ENCODE measurements around the gene BRAF. TPM values are rescaled to one million over a fixed set of nuclear protein-coding genes. Genes with fewer than 3 reads are reported as not detected.

The BRAF gene
- total RNA-seq, 1 donor from 2014 or later, result 60.5 TPM

DNA sequence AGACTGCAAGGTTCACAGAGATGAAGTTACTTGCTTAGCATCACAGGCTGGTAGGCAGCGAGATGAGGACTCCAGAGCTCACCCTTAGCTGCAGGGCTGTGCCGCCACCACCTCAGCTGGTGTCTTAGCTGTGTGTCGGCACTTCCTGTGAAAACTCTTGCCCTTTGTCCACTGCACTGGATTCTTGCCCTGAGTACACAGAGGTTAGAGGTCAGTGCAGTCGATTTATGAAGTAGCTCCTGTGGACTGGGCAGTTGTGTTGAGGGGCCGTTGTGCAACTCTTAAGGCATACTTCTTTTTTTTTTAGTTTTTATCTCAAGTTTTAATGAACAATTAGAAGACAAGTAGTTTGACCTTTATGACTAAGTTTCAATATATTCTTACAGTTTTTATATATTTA is 217.6 kb downstream of the BRAF start:
- DNase-seq (ENCODE audit: low spot score, unreplicated experiment), result no peak
- Mint-ChIP-seq H3K4me1 (ENCODE audit: low read depth) (no peaks in the 10 kb centered on the region), H3K27ac (no peak overlapping the region), H3K9me3 (ENCODE audit: low read depth) (peaks cover 7% of the 10 kb centered on the region), H3K27me3 (no peaks in the 10 kb centered on the region), H3K4me3 (ENCODE audit: low read depth) (no peak overlapping the region), H3K36me3 (ENCODE audit: insufficient read depth) (peaks cover 24% of the 10 kb centered on the region)
- TF ChIP-seq, protein P1, sequence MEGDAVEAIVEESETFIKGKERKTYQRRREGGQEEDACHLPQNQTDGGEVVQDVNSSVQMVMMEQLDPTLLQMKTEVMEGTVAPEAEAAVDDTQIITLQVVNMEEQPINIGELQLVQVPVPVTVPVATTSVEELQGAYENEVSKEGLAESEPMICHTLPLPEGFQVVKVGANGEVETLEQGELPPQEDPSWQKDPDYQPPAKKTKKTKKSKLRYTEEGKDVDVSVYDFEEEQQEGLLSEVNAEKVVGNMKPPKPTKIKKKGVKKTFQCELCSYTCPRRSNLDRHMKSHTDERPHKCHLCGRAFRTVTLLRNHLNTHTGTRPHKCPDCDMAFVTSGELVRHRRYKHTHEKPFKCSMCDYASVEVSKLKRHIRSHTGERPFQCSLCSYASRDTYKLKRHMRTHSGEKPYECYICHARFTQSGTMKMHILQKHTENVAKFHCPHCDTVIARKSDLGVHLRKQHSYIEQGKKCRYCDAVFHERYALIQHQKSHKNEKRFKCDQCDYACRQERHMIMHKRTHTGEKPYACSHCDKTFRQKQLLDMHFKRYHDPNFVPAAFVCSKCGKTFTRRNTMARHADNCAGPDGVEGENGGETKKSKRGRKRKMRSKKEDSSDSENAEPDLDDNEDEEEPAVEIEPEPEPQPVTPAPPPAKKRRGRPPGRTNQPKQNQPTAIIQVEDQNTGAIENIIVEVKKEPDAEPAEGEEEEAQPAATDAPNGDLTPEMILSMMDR (IDR thresholded peaks at IDR 0.05; ENCODE audit: unreplicated experiment), result no peak

DNA sequence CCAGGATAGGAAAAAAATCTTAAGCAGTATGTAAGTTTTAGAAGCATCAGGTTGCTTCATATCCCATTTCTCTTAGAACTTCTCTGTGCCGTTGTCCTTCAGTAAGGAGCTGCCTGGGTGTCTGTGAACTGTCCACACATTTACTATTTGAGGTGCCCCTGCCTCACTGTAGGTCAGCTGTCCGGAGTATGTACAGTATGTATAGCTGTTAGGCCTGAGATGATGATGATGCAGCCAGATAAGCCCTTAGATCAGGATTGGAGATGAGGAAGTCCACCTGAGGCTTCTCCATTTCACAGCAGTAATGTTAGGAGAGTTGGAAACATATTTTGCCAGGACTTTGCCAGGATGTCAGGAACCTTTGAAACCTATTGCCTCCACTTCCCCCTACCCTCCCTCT is 220.5 kb downstream of the BRAF start:
- DNase-seq (ENCODE audit: low spot score, unreplicated experiment), result no peak
- Mint-ChIP-seq H3K27ac (no peak overlapping the region), H3K36me3 (ENCODE audit: insufficient read depth) (peaks cover 13% of the 10 kb centered on the region), H3K4me3 (ENCODE audit: low read depth) (no peak overlapping the region), H3K27me3 (no peaks in the 10 kb centered on the region), H3K9me3 (ENCODE audit: low read depth) (no peaks in the 10 kb centered on the region), H3K4me1 (ENCODE audit: low read depth) (peaks cover 1% of the 10 kb centered on the region)
- TF ChIP-seq, protein P1 (IDR thresholded peaks at IDR 0.05; ENCODE audit: unreplicated experiment), result no peak

DNA sequence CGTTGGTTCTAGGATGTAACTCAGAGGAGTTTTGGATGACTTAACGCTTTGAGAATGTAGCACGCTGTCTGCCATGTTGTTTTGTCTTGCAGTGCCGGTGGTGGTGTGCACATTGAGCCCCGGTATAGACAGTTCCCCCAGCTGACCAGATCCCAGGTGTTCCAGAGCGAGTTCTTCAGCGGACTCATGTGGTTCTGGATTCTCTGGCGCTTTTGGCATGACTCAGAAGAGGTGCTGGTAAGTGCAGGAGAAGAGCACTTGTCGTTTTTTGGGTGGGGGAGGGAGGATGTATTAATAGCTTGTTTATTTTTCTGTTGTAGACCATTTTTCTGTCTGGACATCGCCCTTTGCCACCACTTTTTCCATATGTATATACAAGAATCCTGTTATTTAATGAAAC is 222.0 kb downstream of the BRAF start:
- TF ChIP-seq, protein P1 (IDR thresholded peaks at IDR 0.05; ENCODE audit: unreplicated experiment), result no peak
- H3K27ac Mint-ChIP-seq, result no peak overlapping the region
- no peaks in the 10 kb centered on the region for H3K27me3 Mint-ChIP-seq
- H3K4me3 Mint-ChIP-seq (ENCODE audit: low read depth), result no peak overlapping the region
- H3K36me3 Mint-ChIP-seq (ENCODE audit: insufficient read depth), result peaks cover 8% of the 10 kb centered on the region
- no peaks in the 10 kb centered on the region for H3K9me3 Mint-ChIP-seq (ENCODE audit: low read depth)
- no peak for DNase-seq (ENCODE audit: low spot score, unreplicated experiment)
- peaks cover 9% of the 10 kb centered on the region for H3K4me1 Mint-ChIP-seq (ENCODE audit: low read depth)

DNA sequence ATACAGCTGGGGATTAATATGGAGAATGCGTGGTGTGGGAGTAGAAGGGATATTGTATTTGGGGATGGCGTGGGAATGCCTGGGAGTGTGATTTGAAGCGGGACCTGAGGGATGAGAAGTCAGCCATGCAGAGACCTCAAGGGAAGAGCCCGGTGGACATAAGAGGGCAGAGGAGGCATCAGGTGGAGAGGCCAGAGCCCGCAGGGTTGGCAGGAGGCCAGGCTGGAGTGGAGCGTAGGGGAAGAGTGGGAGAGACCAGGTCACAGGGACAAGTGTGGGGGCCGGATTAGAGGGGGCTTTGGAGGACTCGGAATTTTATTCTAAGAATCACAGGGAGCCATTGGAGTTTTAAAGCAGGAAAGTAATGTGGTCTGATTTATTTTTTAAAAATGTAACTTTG is 226.3 kb downstream of the BRAF start:
- Mint-ChIP-seq H3K27ac (no peak overlapping the region), H3K27me3 (no peaks in the 10 kb centered on the region), H3K9me3 (ENCODE audit: low read depth) (no peaks in the 10 kb centered on the region), H3K36me3 (ENCODE audit: insufficient read depth) (peaks cover 1% of the 10 kb centered on the region), H3K4me1 (ENCODE audit: low read depth) (peaks cover 18% of the 10 kb centered on the region), H3K4me3 (ENCODE audit: low read depth) (peak overlapping the region; percentile 99)
- TF ChIP-seq, protein P1 (IDR thresholded peaks at IDR 0.05; ENCODE audit: unreplicated experiment), result no peak
- DNase-seq (ENCODE audit: low spot score, unreplicated experiment), result no peak

DNA sequence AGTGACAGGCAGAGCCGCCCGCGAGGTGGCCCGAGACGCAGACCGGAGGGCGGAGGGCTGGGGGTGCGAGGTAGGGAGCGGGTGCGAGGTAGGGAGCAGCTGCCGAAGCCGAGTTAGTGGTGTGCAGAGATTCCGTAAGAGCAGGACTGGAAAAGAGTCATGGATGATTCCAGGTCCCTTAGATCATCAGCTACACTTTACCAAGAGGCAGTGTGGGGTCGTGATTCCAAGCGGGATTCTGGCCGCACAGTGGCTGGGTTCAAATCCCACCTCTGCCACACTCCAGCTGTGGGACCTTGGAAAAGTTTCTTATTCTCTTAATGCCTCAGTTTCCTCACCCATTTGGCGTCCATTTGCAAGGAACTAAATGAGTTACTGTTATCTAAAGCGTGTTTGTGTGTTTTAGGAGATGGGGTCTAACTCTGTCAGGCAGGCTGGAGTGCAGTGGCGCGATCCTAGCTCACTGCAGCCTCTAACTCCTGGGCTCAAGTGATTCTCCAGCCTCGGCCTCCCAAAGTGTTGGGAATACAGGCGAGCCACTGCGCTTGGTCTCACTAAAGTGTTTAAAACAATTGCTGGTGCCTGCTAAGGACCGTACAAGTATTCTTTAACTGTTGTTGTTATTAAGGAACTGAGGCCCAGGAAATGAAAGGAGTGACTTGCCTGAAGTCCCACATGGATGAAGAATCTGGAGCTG is 227.1 kb downstream of the BRAF start:
- Mint-ChIP-seq H3K4me3 (ENCODE audit: low read depth) (peak overlapping the region; percentile 99), H3K4me1 (ENCODE audit: low read depth) (peaks cover 18% of the 10 kb centered on the region), H3K36me3 (ENCODE audit: insufficient read depth) (no peaks in the 10 kb centered on the region), H3K9me3 (ENCODE audit: low read depth) (no peaks in the 10 kb centered on the region), H3K27me3 (no peaks in the 10 kb centered on the region), H3K27ac (peak overlapping the region; percentile 99)
- TF ChIP-seq, protein P1 (IDR thresholded peaks at IDR 0.05; ENCODE audit: unreplicated experiment), result no peak
- DNase-seq (ENCODE audit: low spot score, unreplicated experiment), result no peak

All from progenitor cell of endocrine pancreas (in vitro differentiated cells).